OCI-LY7 (cell line): ENCODE data around the gene BCS1L. TPM values are rescaled to one million over a fixed set of nuclear protein-coding genes. Genes with fewer than 3 reads are reported as not detected.

Experiments
- BruUV-seq: library from RNA; stranded (reverse); fragments of 400-500 nt; replicated peaks from 2 replicates; lab custom pipeline; 2021; lab: Mats Ljungman, UMichigan
- CTCF ChIA-PET: fragments of 300-600 bp; sonication (Branson Sonifier 250); formaldehyde crosslinking; loops from one replicate; lab custom pipeline; 2022; ENCODE audit warnings: antibody characterized with exemption; ENCODE audit not compliant: unreplicated experiment; lab: Charles Lee
- POLR2A ChIA-PET: fragments of 300-600 bp; sonication (Branson Sonifier 250); formaldehyde crosslinking; loops from one replicate; lab custom pipeline; 2022; ENCODE audit warnings: antibody characterized with exemption; lab: Charles Lee
- DNase-seq: peaks from one replicate; pipeline ENCODE4 v3.0.0-alpha.2; 2015; ENCODE audit warnings: low spot score
- H2AFZ ChIP-seq: fragments of 200-600 bp; sonication (generic), shearing (Covaris generic); 2 replicates; pipeline ENCODE4 v1.6.1; 2014; ENCODE audit warnings: mild to moderate bottlenecking, antibody characterized with exemption, low read length, moderate library complexity
- H3K27ac ChIP-seq: fragments of 200-600 bp; sonication (generic); 2 replicates; pipeline ENCODE4 v1.5.1; 2014; ENCODE audit warnings: mixed run types, low read depth, mild to moderate bottlenecking, moderate library complexity, low read length, inconsistent platforms; ENCODE audit not compliant: poor library complexity, severe bottlenecking
- H3K36me3 ChIP-seq: fragments of 200-600 bp; sonication (generic); 2 replicates; pipeline ENCODE4 v1.6.1; 2014; ENCODE audit warnings: mild to moderate bottlenecking, antibody characterized with exemption, low read length, moderate library complexity, mixed read lengths; ENCODE audit not compliant: insufficient read depth
- H3K4me1 ChIP-seq: fragments of 200-600 bp; sonication (generic); 2 replicates; pipeline ENCODE4 v1.5.1; 2014; ENCODE audit warnings: mild to moderate bottlenecking, low read length; ENCODE audit not compliant: insufficient read depth, poor library complexity, severe bottlenecking
- H3K4me2 ChIP-seq: fragments of 200-600 bp; sonication (generic); 2 replicates; pipeline ENCODE4 v1.6.1; 2014; ENCODE audit warnings: mild to moderate bottlenecking, low read length
- H3K4me3 ChIP-seq: fragments of 200-600 bp; sonication (generic); 2 replicates; pipeline ENCODE4 v1.5.1; 2014; ENCODE audit warnings: mild to moderate bottlenecking, low read depth, low read length; ENCODE audit not compliant: poor library complexity, severe bottlenecking
- H3K79me2 ChIP-seq: fragments of 200-600 bp; sonication (generic); 2 replicates; pipeline ENCODE4 v1.6.1; 2016; ENCODE audit warnings: low read depth, mild to moderate bottlenecking, low read length, moderate library complexity, mixed read lengths; ENCODE audit not compliant: insufficient read depth
- H3K9me2 ChIP-seq: fragments of 200-600 bp; sonication (generic); 2 replicates; pipeline ENCODE4 v1.6.1; 2016; ENCODE audit warnings: mild to moderate bottlenecking, low read length, mixed read lengths; ENCODE audit not compliant: insufficient read depth
- H3K9me3 ChIP-seq: fragments of 200-600 bp; sonication (generic); 2 replicates; pipeline ENCODE4 v1.6.1; 2014; ENCODE audit warnings: mild to moderate bottlenecking, mixed run types, low read length, mixed read lengths
- H4K20me1 ChIP-seq: fragments of 200-600 bp; sonication (generic); 2 replicates; pipeline ENCODE4 v1.6.1; 2014; ENCODE audit warnings: mild to moderate bottlenecking, antibody characterized with exemption, low read length, moderate library complexity, mixed read lengths; ENCODE audit not compliant: insufficient read depth
- CTCF ChIP-seq: fragments of 200-600 bp; sonication (generic); conservative IDR thresholded peaks from 2 replicates; pipeline ENCODE4 v1.5.1; 2014; ENCODE audit warnings: mild to moderate bottlenecking, antibody characterized with exemption, low read length, moderate library complexity, mixed read lengths
- EZH2phosphoT487 ChIP-seq: fragments of 200-600 bp; sonication (generic); IDR thresholded peaks from 2 replicates; pipeline ENCODE4 v1.6.1; 2018; ENCODE audit warnings: low read depth, borderline replicate concordance, mild to moderate bottlenecking, mixed run types, antibody characterized with exemption, low read length, moderate library complexity, mixed read lengths
- intact Hi-C: fragments of 100-400 bp; cut with micrococcal nuclease; formaldehyde crosslinking; loops from one replicate; pipeline ENCODE4 v1.10.0; 2022; ENCODE audit not compliant: unreplicated experiment
- total RNA-seq, 2 experiments: library from RNA; depleted of rRNA in 1 of 2; stranded (reverse); fragments of >200 nt in 1 of 2; shearing (Covaris generic) in 1 of 2; gene quantifications; 2 replicates each; pipeline ENCODE4 v1.2.3, GENCODE V29; 2014 to 2022

Gene BCS1L
- total RNA-seq, 2 experiments from 2014 or later = 48.0 to 54.9 TPM

- Histone ChIP-seq H3K36me3 (peaks cover 96% of the 10 kb centered on the region), H3K4me3 (no peak overlapping the region), H3K79me2 (peaks cover 11% of the 10 kb centered on the region; the same call in 1 of the 2 replicates), H3K9me3 (no peaks in the 10 kb centered on the region), H2AFZ (no peak overlapping the region), H3K9me2 (no peaks in the 10 kb centered on the region), H3K4me1 (no peaks in the 10 kb centered on the region), H3K27ac (no peak overlapping the region), H4K20me1 (no peaks in the 10 kb centered on the region), H3K4me2 (no peak overlapping the region)
- DNase-seq = no peak
- intact Hi-C loops = no loop called here
- BruUV-seq = TSS peak; percentile 23
- ChIA-PET POLR2A (no interaction called here), CTCF (no interaction called here)
- TF ChIP-seq CTCF (no peak), EZH2phosphoT487 (no peak)
Measured at GRCh38 chr2:218643751-218644310, 15.7 kb upstream of the BCS1L start.

GRCh38 chr2:218644721-218645120 lies 14.8 kb upstream of the BCS1L start:
- no peaks in the 10 kb centered on the region for H3K9me2 ChIP-seq
- ChIA-PET POLR2A (no interaction called here), CTCF (no interaction called here)
- intact Hi-C loops = loop anchor here (5.0 kb wide), 1 partner anchor 372 kb away; the partner anchor contains the start of genes AAMP and PNKD
- no peak overlapping the region for H3K4me3 ChIP-seq
- H3K27ac ChIP-seq = no peak overlapping the region
- no peaks in the 10 kb centered on the region for H4K20me1 ChIP-seq
- H3K36me3 ChIP-seq = peaks cover 97% of the 10 kb centered on the region
- TF ChIP-seq CTCF (no peak), EZH2phosphoT487 (no peak)
- no peak overlapping the region for H3K4me2 ChIP-seq
- no peaks in the 10 kb centered on the region for H3K4me1 ChIP-seq
- no TSS peak for BruUV-seq
- no peaks in the 10 kb centered on the region for H3K9me3 ChIP-seq
- no peak overlapping the region for H2AFZ ChIP-seq
- H3K79me2 ChIP-seq = peaks cover 11% of the 10 kb centered on the region; the same call in 1 of the 2 replicates
- DNase-seq = no peak

GRCh38 chr2:218645126-218645525 lies 14.4 kb upstream of the BCS1L start:
- POLR2A ChIA-PET = no interaction called here
- no peak for TF ChIP-seq CTCF
- no peak for TF ChIP-seq EZH2phosphoT487
- no TSS peak for BruUV-seq

More at GRCh38 chr2:218645126-218645525, 14.4 kb upstream of the BCS1L start:
- no peak overlapping the region for H3K4me3 ChIP-seq
- no peaks in the 10 kb centered on the region for H3K4me1 ChIP-seq
- no peak overlapping the region for H3K27ac ChIP-seq
- H3K36me3 ChIP-seq = peaks cover 97% of the 10 kb centered on the region
- CTCF ChIA-PET = no interaction called here
- intact Hi-C loops = loop anchor here (5.0 kb wide), 1 partner anchor 373 kb away; the partner anchor contains the start of genes AAMP and PNKD
- no peaks in the 10 kb centered on the region for H3K9me2 ChIP-seq
- H3K9me3 ChIP-seq = no peaks in the 10 kb centered on the region
- DNase-seq = no peak
- H3K79me2 ChIP-seq = peaks cover 11% of the 10 kb centered on the region; the same call in 1 of the 2 replicates
- H3K4me2 ChIP-seq = no peak overlapping the region
- no peak overlapping the region for H2AFZ ChIP-seq
- no peaks in the 10 kb centered on the region for H4K20me1 ChIP-seq
